Right cardiac atrium (tissue), 5 donors: ENCODE measurements around the gene DNAAF5. TPM values are rescaled to one million over a fixed set of nuclear protein-coding genes. Genes with fewer than 3 reads are reported as not detected.
"Not testable (repeated sequence)": the region's sequence is repeated elsewhere in the genome, so short reads cannot be mapped to it uniquely, and the experiment has no call there.

Experiments
- ATAC-seq, 2 donors: fragments of 200-7000 bp; cut with Tn5 transposase; one replicate each; pipeline versions ENCODE4 v1.8.0 to v1.9.1; 2020; ENCODE audit warnings: moderate library complexity in 2 of 2, mild to moderate bottlenecking in 1 of 2
- DNase-seq, 3 donors: peaks; one replicate each; pipeline ENCODE4 v3.0.0-alpha.2; 2020
- H3K27ac ChIP-seq: one replicate; pipeline ENCODE4 v1.5.1; 2013; ENCODE audit warnings: mild to moderate bottlenecking, low read length, control low read depth, moderate library complexity
- H3K27me3 ChIP-seq: one replicate; pipeline ENCODE4 v1.6.1; 2013; ENCODE audit not compliant: control insufficient read depth, insufficient read depth
- H3K4me1 ChIP-seq: one replicate; pipeline ENCODE4 v1.6.1; 2013; ENCODE audit warnings: low read length; ENCODE audit not compliant: control insufficient read depth, insufficient read depth
- H3K4me3 ChIP-seq: one replicate; pipeline ENCODE4 v1.5.1; 2013; ENCODE audit warnings: low read length, control low read depth
- H3K9me3 ChIP-seq: one replicate; pipeline ENCODE4 v1.6.1; 2013; ENCODE audit warnings: low read length; ENCODE audit not compliant: control insufficient read depth
- WGBS: extraction: QIAGEN DNeasy Blood & Tissue Kit; methylation state at CpG from one replicate; pipeline ENCODE4 v1.1.7; 2013; 5-methylcytosine and 5-hydroxymethylcytosine counted together
- intact Hi-C, 4 donors: fragments of 100-400 bp; cut with DNase I; formaldehyde crosslinking; loops; one replicate each; pipeline versions ENCODE4 v1.11.0 to v1.14.0; 2022 to 2023
- polyA plus RNA-seq: library from polyadenylated mRNA; stranded (reverse); fragments of 200-250 nt; gene quantifications from one replicate; pipeline ENCODE4 v1.2.3, GENCODE V29; 2013
- total RNA-seq, 4 donors: library from RNA; stranded (reverse); fragmentation: NEBNext Ultra II Directional; extraction: Animal tissue kit (Norgen Biotek cat#: 25700); gene quantifications; one replicate each; pipeline ENCODE4 v1.2.1, GENCODE V29; 2021
- donor health status: healthy with polysubstance abuse.
- donor health status: DM: no; HTN: yes; CAD: no.
- donor health status: DM: no; HTN: no; CAD: no.
- donor health status: DM: no; HTN: yes; CAD: no; lungs with severe emphysema.
- donor health status: DM: yes; HTN: yes; CAD: no.

DNAAF5 gene
- total and polyA plus RNA-seq, 5 donors = 10.2 to 20.7 (median 15.8) TPM

DNA sequence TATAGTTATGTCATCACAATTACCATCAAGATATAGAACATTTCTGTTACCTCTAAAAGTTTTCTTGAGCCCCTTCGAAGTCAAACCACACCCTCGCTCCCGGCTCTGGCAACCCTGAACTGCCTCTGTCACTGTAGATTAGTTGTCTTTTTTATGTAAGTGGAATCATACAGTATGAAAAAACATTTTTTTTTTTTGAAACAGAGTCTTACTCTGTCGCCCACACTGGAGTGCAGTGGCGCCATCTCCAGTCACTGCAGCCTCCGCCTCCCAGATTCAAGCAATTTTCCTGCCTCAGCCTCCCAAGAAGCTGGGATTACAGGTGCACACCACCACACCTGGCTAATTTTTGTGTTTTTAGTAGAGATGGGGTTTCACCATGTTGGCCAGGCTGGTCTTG is 74.9 kb downstream of the DNAAF5 start:
- H3K9me3 ChIP-seq, H3K4me1 ChIP-seq, H3K27me3 ChIP-seq, DNase-seq, intact Hi-C loops, H3K27ac ChIP-seq, ATAC-seq, H3K4me3 ChIP-seq: not testable (repeated sequence)
- WGBS = 73% methylated on average over 6 of the region's 6 CpGs

DNA sequence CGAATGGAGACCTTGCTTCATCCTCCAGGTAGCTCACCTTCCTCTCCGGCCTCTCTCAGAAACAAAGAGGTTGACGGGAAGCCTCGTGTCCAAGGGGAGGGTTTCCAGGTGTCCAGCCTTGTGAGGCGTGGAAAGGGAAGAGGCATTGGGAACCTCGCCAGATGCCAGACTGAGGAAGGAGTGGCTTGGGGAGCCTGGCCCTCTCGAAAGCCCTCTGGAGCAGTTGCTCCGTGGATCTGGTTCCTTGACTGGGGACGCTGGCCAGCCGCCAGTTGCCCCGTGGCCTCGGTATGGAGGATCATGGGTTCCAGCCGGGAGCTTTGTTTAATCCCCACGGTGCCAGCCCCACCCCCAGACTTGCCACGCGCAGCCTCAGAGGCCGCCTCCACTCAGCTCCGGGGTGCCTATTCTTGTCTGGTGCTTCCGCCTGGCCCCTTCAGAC is 75.5 kb downstream of the DNAAF5 start:
- Histone ChIP-seq H3K9me3 (no peaks in the 10 kb centered on the region), H3K4me3 (no peak overlapping the region), H3K27me3 (no peaks in the 10 kb centered on the region), H3K27ac (no peak overlapping the region), H3K4me1 (no peaks in the 10 kb centered on the region)
- 41% methylated on average over 19 of the region's 19 CpGs for WGBS
- ATAC-seq (peak; percentile 26 to 56), DNase-seq (peak; percentile 61 to 87 (median 75))
- intact Hi-C loops = no loop called here

DNA sequence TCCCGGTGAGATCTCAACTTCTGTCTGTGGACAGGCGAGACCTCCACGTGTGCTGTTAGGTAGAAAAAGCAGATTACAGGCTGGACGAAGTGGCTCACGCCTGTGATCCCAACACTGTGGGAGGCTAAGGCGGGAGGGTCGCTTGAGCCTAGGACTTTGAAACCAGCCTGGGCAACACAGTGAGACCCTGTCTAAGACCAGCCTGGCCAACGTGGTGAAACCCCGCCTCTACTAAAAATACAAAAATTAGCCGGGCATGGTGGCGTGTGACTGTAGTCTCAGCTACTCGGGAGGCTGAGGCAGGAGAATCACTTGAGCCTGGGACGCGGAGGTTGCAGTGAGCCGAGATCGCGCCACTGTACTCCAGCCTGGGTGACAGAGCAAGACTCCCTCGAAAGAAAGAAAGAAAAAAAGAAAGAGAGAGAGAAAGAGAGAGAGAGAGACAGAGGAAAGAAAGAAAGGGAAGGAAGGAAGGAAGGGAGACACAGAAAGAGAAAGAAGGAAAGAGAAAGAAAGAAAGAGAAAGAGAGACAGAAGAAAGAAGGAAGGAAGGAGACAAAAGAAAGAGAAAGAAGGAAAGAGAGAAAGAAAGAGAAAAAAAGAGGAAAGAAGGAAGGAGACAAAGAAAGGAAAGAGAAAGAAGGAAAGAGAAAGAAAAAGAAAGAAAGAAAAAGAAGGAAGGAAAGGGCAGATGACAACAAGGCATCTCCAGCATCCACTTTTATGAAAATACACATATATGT is 76.2 kb downstream of the DNAAF5 start:
- ATAC-seq = no peak
- Histone ChIP-seq H3K27ac (no peak overlapping the region), H3K9me3 (no peaks in the 10 kb centered on the region), H3K27me3 (no peaks in the 10 kb centered on the region), H3K4me1 (no peaks in the 10 kb centered on the region), H3K4me3 (no peak overlapping the region)
- intact Hi-C loops = no loop called here
- no peak for DNase-seq
- 83% methylated on average over 18 of the region's 18 CpGs for WGBS

DNA sequence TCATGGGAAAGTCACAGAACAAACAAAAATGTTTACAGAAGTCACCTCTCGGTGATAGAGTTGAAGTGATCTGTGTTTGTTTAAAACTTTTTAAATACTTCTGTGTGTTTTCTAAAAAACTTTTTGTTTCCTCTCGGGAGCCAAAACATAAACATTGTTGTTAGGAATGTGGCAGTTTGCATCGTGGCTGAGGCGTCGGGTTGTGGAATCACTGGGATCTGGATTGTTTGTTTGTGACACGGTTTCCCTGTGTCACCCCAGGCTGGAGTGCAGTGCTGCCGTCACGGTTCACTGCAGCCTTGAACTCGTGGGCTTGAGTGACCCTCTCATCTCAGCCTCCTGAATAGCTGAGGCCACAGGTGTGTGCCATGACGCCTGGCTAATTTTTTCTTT is 76.7 kb downstream of the DNAAF5 start:
- DNase-seq = no peak

DNA sequence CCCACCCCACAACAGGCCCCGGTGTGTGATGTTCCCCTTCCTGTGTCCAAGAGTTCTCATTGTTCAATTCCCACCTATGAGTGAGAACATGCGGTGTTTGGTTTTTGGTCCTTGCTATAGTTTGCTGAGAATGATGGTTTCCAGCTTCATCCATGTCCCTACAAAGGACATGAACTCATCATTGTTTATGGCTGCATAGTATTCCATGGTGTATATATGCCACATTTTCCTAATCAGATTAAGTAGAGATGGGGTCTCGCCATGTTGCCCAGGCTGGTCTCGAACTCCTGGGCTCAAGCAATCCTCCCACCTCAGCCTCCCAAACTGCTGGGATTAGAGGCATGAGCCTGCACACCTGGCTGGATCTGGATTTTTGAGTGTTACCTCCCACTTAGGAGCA is 77.3 kb downstream of the DNAAF5 start:
- H3K27ac ChIP-seq, intact Hi-C loops, H3K9me3 ChIP-seq, DNase-seq, H3K27me3 ChIP-seq, H3K4me1 ChIP-seq, ATAC-seq, H3K4me3 ChIP-seq: not testable (repeated sequence)
- 68% methylated on average over 4 of the region's 4 CpGs for WGBS

More for the DNA sequence above, 76.7 kb downstream of the DNAAF5 start:
- no peak for ATAC-seq
- WGBS = 74% methylated on average over 10 of the region's 10 CpGs
- H3K4me1 ChIP-seq = no peaks in the 10 kb centered on the region
- intact Hi-C loops = no loop called here
- H3K27me3 ChIP-seq = no peaks in the 10 kb centered on the region
- H3K27ac ChIP-seq = no peak overlapping the region
- H3K9me3 ChIP-seq = no peaks in the 10 kb centered on the region
- no peak overlapping the region for H3K4me3 ChIP-seq

DNA sequence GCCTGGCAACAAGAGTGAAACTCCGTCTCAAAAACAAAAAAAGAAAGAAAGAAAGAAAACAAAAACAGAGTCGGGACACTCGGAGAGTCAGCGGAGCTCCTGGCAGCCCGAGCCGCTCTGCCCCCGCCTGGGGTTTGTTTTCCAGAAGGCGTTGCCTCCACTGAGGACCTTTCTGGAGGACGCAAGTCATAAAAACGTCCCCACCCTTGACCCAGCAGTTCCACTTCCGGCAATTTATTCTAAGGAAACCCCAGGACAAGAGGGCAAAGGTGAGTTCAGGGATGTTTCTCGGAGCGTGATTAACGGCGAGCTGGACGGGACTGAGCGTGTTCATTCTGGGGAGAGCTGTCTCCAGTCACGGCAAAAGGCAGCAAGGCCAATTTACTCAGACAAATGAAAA is 78.8 kb downstream of the DNAAF5 start:
- H3K27ac ChIP-seq = peak overlapping the region; percentile 70
- peak; percentile 64 to 82 (median 67) for DNase-seq
- 52% methylated on average over 18 of the region's 18 CpGs for WGBS
- no peaks in the 10 kb centered on the region for H3K4me1 ChIP-seq
- no peaks in the 10 kb centered on the region for H3K27me3 ChIP-seq
- intact Hi-C loops = no loop called here
- H3K4me3 ChIP-seq = no peak overlapping the region
- peak; percentile 75 to 93 for ATAC-seq
- H3K9me3 ChIP-seq = no peaks in the 10 kb centered on the region

DNA sequence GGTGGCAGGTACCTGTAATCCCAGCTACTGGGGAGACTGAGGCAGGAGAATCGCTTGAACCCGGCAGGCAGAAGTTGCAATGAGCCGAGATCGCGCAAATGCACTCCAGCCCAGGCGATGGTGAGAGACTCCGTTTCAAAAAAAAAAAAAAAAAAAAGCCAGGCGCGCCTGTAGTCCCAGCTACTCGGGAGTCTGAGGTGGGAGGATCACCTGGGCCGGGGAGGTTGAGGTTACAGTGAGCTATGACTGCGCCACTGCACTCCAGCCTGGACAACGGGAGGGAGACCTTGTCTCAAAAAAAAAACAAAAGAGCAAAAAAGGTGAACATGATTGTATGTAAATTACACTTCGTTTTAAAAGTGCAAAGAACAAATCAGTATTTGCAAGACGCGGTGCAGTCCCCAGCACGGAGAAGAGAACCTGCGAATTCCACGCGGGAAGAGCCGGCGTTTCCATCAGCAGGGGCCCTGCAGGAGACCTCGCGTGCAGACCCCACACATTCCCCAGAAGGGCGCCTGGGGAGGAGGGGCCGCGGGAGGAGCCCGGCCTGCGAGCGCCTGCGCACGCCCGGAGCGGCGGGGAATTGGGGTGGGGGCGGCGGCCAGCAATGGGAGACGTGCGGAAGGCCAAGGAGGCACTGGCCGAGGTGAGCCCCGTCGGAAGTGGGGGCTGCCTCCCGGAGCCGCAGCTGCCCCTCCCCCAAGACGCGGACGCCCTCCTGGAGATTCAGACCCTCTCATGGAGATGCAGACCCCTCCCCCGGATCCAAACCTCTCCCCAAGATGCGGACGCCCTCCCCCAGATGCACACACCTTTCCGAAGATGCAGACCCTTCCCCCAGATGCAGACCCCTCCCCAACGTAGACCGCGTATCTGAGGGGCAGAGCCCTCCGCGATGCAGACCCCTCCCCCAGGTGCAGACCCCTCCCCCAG is 89.1 kb downstream of the DNAAF5 start:
- no peaks in the 10 kb centered on the region for H3K9me3 ChIP-seq
- DNase-seq (peak; percentile 35 to 79 (median 74)), ATAC-seq (no peak)
- peak overlapping the region; percentile 62 for H3K4me3 ChIP-seq
- intact Hi-C loops = no loop called here
- WGBS = 25% methylated on average over 56 of the region's 56 CpGs
- no peaks in the 10 kb centered on the region for H3K27me3 ChIP-seq
- peaks cover 9% of the 10 kb centered on the region for H3K4me1 ChIP-seq
- H3K27ac ChIP-seq = peak overlapping the region; percentile 72

DNA sequence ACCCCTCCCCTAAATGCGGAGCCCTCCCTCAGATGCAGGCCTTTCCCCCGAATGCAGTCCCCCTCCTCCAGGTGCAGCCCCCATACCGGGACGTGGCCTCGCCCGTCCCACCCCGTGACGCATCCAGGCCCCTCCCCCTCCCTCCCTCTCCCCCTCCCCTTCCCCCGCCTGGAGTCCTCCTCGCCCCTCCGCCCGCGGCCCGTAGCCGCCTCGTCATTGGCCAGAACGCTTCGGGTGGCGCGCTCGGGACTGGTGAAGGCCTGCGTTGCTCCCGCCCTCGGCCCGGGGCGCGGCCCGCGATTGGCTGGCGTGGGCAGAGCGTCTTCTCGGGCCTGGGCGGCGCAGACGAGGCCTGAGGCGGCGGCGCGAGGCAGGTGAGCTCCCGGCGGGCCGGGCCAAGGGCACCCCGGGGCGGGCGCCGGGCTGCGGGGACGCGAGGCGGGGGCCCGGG is 89.8 kb downstream of the DNAAF5 start:
- Histone ChIP-seq H3K4me3 (peak overlapping the region; percentile 95), H3K27me3 (no peaks in the 10 kb centered on the region), H3K4me1 (peaks cover 9% of the 10 kb centered on the region), H3K9me3 (no peaks in the 10 kb centered on the region), H3K27ac (no peak overlapping the region)
- 1% methylated on average over 51 of the region's 51 CpGs for WGBS
- intact Hi-C loops = no loop called here
- peak; percentile 93 to 95 for ATAC-seq
- peak; percentile 98 to 100 (median 99) for DNase-seq

DNA sequence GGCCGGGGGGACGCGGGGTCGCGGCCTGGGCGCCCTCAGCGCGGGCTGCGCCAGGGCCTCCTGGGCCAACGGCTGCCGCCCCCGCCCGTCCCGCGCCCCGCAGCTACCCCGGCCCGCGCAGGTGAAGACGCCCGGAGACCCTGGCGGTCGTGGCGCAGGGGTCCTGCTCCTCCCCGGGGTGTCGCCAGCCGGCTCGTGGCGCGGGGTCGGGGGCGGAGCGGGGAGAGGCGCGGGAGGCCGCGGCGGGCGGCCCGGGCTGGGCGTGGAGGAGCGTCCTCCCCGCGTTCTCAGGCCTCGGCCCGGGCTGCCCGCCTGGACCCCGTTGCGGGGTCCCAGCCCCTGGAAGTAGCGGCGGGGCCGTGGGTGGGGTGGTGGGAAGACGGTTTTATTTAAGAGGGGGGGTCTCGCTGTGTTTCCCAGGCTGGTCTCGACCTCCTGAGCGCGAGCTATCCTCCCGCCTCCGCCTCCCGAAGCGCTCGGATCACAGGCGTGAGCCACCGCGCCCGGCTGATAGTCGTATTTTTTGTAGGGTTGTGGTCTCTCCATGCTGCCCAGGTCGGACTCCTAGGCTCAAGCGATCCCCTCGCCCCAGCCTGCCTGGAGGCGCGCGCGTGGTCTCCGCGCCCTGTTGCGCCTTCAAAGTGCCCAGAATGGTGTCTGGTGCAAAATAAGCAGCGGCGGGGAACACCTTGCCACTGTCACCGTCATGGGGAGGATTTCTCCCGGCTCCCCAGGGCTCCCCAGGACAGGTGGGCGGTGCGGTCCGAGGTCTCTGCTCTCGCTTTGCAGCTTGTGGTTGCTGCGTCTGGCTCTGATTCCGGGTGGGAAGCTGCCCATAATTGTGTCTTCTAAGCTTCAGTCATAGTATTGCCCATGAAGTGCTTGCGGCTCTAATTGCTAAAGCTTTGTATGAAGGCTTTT is 90.5 kb downstream of the DNAAF5 start:
- Histone ChIP-seq H3K27ac (peak overlapping the region; percentile 44), H3K4me3 (peak overlapping the region; percentile 95), H3K27me3 (no peaks in the 10 kb centered on the region), H3K9me3 (no peaks in the 10 kb centered on the region), H3K4me1 (peaks cover 9% of the 10 kb centered on the region)
- ATAC-seq = no peak
- DNase-seq = peak in 2 of 3 donors; percentile 48 to 69
- intact Hi-C loops = no loop called here
- WGBS = under 1% methylated on average over 88 of the region's 88 CpGs

DNA sequence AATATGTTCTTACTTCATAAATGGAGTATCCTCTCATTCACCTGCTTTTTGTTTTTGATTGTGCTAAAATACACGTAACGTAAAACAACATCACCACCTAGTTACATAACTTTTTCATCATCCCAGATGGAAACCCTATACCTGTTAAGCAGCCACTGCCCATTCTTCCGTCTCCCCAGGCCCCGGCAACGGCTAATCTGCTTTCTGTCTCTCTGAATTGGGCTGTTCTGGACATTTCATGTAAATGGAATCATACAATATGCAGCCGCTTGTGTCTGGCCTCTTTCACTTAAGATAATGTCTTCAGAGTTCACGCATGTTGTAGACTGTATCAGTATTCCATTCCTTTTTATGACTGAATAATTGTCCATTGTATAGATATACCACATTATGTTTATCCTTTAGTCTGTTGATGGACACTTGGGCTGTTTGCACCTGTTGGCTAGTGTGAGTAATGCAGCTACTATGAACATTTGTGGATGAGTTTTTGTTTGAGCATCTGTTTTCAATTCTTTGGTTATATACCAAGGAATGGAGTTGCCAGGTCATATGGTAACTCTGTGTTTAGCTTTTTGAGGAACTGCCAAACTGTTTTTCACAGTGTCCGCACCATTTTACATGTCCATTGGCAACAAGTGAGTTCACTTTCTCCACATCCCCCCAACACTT is 91.7 kb downstream of the DNAAF5 start:
- intact Hi-C loops = no loop called here
- H3K27ac ChIP-seq = no peak overlapping the region
- no peaks in the 10 kb centered on the region for H3K27me3 ChIP-seq
- DNase-seq = peak in 2 of 3 donors; percentile 1 to 28
- no peaks in the 10 kb centered on the region for H3K9me3 ChIP-seq
- H3K4me3 ChIP-seq = no peak overlapping the region
- ATAC-seq = no peak
- peaks cover 9% of the 10 kb centered on the region for H3K4me1 ChIP-seq
- 79% methylated on average over 8 of the region's 8 CpGs for WGBS
